Body of pancreas (tissue), 4 donors: ENCODE measurements around the gene TPPP3. TPM values are rescaled to one million over a fixed set of nuclear protein-coding genes. Genes with fewer than 3 reads are reported as not detected.

Experiments used
- ATAC-seq: fragments of 150-250 bp; one replicate; pipeline ENCODE4 v1.9.1; 2016
- DNase-seq, 4 donors: peaks; one replicate each; pipeline ENCODE4 v3.0.0-alpha.2; 2019
- H3K27ac ChIP-seq, 4 donors: fragments of 200-600 bp; sonication (generic); 1 replicate in 3 of 4; 2 replicates in 1 of 4; pipeline versions ENCODE4 v1.5.1 to v1.6.1; 2016 to 2019; ENCODE audit warnings: mild to moderate bottlenecking in 1 of 4, mixed read lengths in 1 of 4, moderate library complexity in 1 of 4
- H3K27me3 ChIP-seq, 2 donors: fragments of 200-600 bp; sonication (generic); one replicate each; pipeline ENCODE4 v1.6.0; 2016; ENCODE audit warnings: mild to moderate bottlenecking in 1 of 2
- H3K36me3 ChIP-seq, 2 donors: fragments of 200-600 bp; sonication (generic); replicated peaks in 1 of 2; 2 replicates each; pipeline ENCODE4 v1.5.1; 2016; ENCODE audit warnings: low read depth in 2 of 2; ENCODE audit not compliant: insufficient read depth in 1 of 2
- H3K4me1 ChIP-seq: fragments of 200-600 bp; sonication (generic); one replicate; pipeline ENCODE4 v1.6.0; 2016
- H3K4me3 ChIP-seq, 2 donors: fragments of 200-600 bp; sonication (generic); 1 replicate in 1 of 2; 2 replicates in 1 of 2; pipeline ENCODE4 v1.5.1; 2016 to 2019
- H3K9me3 ChIP-seq, 3 donors: fragments of 200-600 bp; sonication (generic); 1 replicate in 2 of 3; 2 replicates in 1 of 3; pipeline ENCODE4 v1.5.1; 2016
- CTCF ChIP-seq, 7 experiments: fragments of 450-650 bp in 4 of 7; fragments of 200-600 bp in 3 of 7; sonication (generic) in 3 of 7; IDR thresholded peaks; one replicate each; pipeline ENCODE4 v1.5.1; 2016 to 2019; ENCODE audit warnings: antibody characterized with exemption in 7 of 7
- POLR2A ChIP-seq, 3 donors: fragments of 450-650 bp; IDR thresholded peaks; one replicate each; pipeline ENCODE4 v1.6.1; 2016; ENCODE audit warnings: antibody characterized with exemption in 3 of 3, mild to moderate bottlenecking in 2 of 3
- WGBS, 2 donors: methylation state at CpG; one replicate each; pipeline ENCODE4 v1.1.5; 2017; 5-methylcytosine and 5-hydroxymethylcytosine counted together
- intact Hi-C: fragments of 100-400 bp; cut with DNase I; formaldehyde crosslinking; loops from one replicate; pipeline ENCODE4 v1.15.1; 2023
- total RNA-seq, 2 donors: library from RNA; depleted of rRNA; stranded (reverse); fragments of >200 nt; gene quantifications; one replicate each; pipeline ENCODE4 v1.1.0, GENCODE V29; 2016

TPPP3 gene
- total RNA-seq, 2 donors from 2014 or later = 11.2 to 30.0 TPM

DNA sequence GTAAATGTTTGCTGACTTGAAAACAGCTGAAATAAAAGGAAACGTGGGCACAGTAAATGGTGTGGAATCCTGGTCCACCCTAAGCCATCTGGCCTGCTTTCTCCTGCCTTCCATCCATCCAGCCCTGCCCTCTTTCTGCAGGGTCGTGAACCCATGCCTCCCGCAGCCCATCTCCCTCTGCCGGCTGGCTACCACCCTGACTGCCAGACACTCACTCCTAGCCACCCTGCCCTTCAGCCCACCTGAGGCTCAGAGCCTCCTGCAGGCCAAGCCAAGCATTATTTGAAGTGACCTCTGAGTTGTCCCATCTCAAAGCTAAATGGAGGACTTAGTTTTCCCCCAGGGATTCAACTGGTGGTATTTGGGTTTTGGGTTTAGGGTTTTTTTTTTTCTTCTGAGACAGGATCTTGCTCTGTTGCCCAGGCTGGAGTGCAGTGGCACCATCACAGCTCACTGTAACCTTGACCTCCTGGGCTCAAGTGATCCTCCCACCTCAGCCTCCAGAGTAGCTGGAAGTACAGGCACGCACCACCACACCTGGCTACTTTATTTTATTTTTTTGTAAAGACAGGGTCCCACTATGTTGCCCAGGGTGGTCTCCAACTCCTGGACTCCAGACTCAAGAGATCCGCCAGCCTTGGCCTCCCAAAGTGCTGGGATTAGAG is 14.6 kb upstream of the TPPP3 start:
- H3K4me3 ChIP-seq = no peak overlapping the region
- H3K4me1 ChIP-seq = peaks cover 22% of the 10 kb centered on the region
- intact Hi-C loops = no loop called here
- 81 to 83% methylated on average over 6 of the region's 6 CpGs for WGBS, 2 donors
- no peak overlapping the region for H3K27ac ChIP-seq
- no peaks in the 10 kb centered on the region for H3K27me3 ChIP-seq
- H3K9me3 ChIP-seq = no peaks in the 10 kb centered on the region
- no peak for TF ChIP-seq POLR2A (IDR thresholded peaks at IDR 0.05)
- no peak for TF ChIP-seq CTCF (IDR thresholded peaks at IDR 0.05)
- DNase-seq (no peak), ATAC-seq (no peak)
- H3K36me3 ChIP-seq = no peaks in the 10 kb centered on the region

DNA sequence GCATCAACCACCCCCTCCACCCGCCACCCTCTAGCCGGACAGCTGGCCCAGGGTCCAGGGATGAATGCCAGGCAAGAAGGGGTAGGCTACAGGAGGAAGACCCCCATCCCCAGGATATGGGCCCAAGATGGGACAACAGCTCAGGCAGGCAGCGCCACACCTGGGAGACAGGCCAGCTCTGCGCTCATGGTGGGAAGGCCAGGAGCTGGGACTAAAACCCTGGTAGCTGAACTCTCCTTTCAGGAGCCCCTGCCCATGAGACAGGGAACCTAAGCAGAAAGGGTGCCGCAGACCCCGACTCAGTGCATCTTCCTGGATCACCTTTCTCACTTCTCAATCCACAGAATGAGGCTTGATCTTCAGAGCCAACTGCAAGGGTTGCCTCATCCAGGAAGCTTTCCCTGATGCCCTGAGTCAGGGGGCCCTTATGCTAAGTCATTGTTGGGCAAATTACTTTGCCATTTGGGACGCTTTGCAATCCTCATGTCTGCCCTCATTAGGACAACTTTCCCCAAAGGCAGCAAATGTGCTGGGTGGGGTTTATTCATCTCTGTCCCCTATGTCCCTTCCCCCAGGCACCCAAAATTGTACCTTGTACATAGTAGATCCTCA is 14.0 kb upstream of the TPPP3 start:
- Histone ChIP-seq H3K27me3 (no peaks in the 10 kb centered on the region), H3K4me3 (no peak overlapping the region), H3K4me1 (peaks cover 26% of the 10 kb centered on the region), H3K9me3 (no peaks in the 10 kb centered on the region), H3K27ac (no peak overlapping the region), H3K36me3 (no peaks in the 10 kb centered on the region)
- TF ChIP-seq CTCF (IDR thresholded peaks at IDR 0.05) (no peak), POLR2A (IDR thresholded peaks at IDR 0.05) (no peak)
- DNase-seq = no peak
- no peak for ATAC-seq
- 84 to 86% methylated on average over 5 to 7 of the region's 7 CpGs for WGBS, 2 donors
- intact Hi-C loops = no loop called here

GRCh38 chr16:67406111-67406971 is 13.0 kb upstream of the TPPP3 start:
- Histone ChIP-seq H3K9me3 (no peaks in the 10 kb centered on the region), H3K36me3 (no peaks in the 10 kb centered on the region), H3K4me1 (peaks cover 26% of the 10 kb centered on the region), H3K4me3 (no peak overlapping the region), H3K27me3 (no peaks in the 10 kb centered on the region), H3K27ac (peak overlapping the region in 3 of 4 donors; percentile 85 to 94 (median 89))
- DNase-seq (no peak), ATAC-seq (no peak)
- no peak for TF ChIP-seq CTCF (IDR thresholded peaks at IDR 0.05)
- no peak for TF ChIP-seq POLR2A (IDR thresholded peaks at IDR 0.05)
- WGBS, 2 donors = 84 to 94% methylated on average over 7 to 18 of the region's 18 CpGs
- intact Hi-C loops = no loop called here

DNA sequence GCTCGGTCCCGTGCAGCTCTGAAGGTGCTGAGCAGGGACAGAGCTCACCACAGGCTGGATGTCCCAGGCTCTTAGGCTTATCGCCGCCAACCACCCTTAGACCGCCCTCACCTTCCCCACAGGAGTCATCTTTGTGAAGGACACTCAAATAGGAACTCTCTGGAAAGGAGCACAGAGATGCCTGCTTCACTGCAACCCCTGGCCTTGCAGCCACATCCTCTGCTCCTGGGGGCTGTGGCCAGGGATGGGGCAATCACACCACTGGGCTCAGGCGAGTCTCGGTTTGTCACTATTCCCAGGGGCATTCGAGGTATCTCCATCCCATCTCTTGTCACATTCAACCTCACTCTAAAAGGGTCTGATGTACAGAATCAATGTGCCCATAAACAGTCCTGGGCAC is 12.0 kb upstream of the TPPP3 start:
- Histone ChIP-seq H3K4me1 (peaks cover 26% of the 10 kb centered on the region), H3K27me3 (no peaks in the 10 kb centered on the region), H3K36me3 (no peaks in the 10 kb centered on the region), H3K9me3 (no peaks in the 10 kb centered on the region), H3K4me3 (no peak overlapping the region), H3K27ac (peak overlapping the region; percentile 85 to 94 (median 88))
- ATAC-seq (no peak), DNase-seq (no peak)
- TF ChIP-seq POLR2A (IDR thresholded peaks at IDR 0.05) = no peak
- TF ChIP-seq CTCF (IDR thresholded peaks at IDR 0.05) = no peak
- WGBS, 2 donors = 79 to 82% methylated on average over 8 of the region's 8 CpGs
- intact Hi-C loops = no loop called here
